Loucy (cell line): ENCODE results near the gene TLR8.

Experiments used
- CTCF ChIP-seq: fragments of 200-600 bp; sonication (generic); conservative IDR thresholded peaks from 2 replicates; pipeline ENCODE4 v1.5.1; 2014; ENCODE audit warnings: mild to moderate bottlenecking, antibody characterized with exemption, low read length
- EZH2phosphoT487 ChIP-seq: fragments of 200-600 bp; IDR thresholded peaks from 2 replicates; pipeline ENCODE4 v1.6.1; 2018; ENCODE audit warnings: antibody characterized with exemption, mild to moderate bottlenecking, moderate library complexity, borderline replicate concordance

- TF ChIP-seq CTCF (no peak), EZH2phosphoT487 (no peak)
Observed at GRCh38 chrX:12887767-12888166, 18.7 kb upstream of the TLR8 start.
